ENCODE results near the gene CASZ1.

Gene CASZ1

GRCh38 chr1:10635085-10635896, 161.2 kb downstream of the CASZ1 start:
- no peak for TF ChIP-seq ZNF274 (IDR thresholded peaks at IDR 0.05; ENCODE audit: low read depth, low read length)
- H3K4me3 ChIP-seq (ENCODE audit: low read length): no peak overlapping the region

DNA sequence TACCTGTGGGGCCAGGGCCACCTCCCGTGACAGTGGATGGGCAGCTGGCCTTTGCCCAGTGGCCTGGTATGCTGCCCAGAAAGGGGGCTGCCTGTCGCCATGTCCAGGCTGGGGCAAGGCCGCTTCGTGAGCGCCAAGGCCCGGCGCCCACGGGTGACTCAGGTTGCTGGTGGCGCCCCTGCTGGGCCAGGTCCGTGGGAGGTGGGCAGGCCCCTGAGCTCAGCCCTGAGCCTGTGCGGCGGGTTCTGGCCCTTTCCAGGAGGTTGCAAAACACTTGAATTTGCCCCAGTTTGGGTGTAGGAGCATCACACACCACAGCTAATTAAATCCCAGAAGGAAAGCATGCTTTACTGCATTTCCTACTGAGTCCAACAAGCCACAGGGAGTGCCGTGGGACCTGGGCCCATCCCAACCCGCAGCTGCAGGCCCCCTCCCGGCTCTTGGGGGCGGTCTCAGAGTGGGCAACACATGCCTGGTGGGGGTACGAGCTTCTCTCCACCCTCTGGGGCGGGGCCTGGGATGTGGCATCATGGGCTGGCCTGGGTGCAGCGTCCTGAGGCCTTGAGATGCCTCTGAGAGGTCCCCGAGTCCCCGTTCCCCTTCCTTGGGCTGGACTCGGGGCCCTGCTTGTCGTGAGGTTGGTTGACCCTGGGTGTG, 161.9 kb downstream of the CASZ1 start:
- H3K4me3 ChIP-seq (ENCODE audit: low read length): no peak overlapping the region
- no peak for TF ChIP-seq ZNF274 (IDR thresholded peaks at IDR 0.05; ENCODE audit: low read depth, low read length)

DNA sequence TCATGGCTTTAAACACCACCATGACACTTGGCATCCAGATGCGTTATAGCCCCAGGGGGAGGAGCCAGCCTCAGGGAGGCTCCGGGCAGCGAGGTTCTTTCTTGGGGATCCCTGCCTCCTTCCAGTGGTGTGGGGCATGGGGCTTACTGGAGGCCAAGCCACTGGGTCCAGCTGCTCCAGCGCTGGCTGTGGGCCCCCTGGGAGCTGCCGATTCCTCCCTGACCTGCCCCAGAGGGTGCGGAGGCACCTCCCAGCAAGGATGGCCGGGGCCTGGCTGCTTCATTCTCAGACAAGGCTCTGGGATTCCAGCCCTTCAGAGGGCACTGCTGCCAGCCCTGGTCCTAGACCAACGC, 162.4 kb downstream of the CASZ1 start:
- TF ChIP-seq ZNF274 (IDR thresholded peaks at IDR 0.05; ENCODE audit: low read depth, low read length): no peak
- H3K4me3 ChIP-seq (ENCODE audit: low read length): no peak overlapping the region

DNA sequence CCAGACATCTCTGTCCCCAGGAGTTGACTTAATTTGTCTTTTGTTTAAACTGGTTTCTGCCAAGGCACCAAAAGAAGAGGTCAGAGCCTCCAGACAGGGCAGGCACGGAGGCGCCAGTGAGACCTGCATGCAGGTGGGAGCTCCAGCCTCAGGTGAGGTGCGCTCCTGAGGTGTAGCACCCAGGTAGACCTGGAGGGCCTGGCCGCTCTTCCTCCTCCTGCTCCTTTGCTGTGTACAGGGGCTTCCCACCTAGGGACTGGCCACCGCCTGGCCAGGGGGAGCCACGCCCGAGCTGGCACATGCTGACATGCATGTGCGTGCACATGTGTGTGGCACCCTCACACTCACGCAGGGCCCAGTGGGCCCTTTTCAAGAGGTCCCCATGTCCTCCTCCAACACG, 163.0 kb downstream of the CASZ1 start:
- no peak overlapping the region for H3K4me3 ChIP-seq (ENCODE audit: low read length)
- TF ChIP-seq ZNF274 (IDR thresholded peaks at IDR 0.05; ENCODE audit: low read depth, low read length): no peak

DNA sequence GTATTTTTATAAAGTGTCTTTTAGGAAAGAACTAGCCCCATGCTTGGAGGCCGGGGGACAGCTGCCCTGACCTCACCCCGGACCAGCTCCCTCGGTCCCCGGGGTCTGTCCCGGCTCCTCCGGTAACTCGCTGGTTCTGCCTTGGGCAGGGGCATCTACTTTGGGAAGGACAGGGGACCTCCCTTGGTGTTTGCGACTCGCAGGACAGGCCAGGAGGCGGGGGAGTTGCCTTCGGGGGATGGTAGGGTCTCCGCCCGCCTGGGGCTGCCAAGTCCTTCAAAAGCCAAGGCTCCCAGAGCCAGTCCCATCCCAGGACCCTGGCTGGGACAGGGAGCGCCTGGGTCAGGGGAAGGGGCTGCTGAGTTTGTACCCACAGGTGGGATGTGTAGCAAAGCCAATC, 163.8 kb downstream of the CASZ1 start:
- H3K4me3 ChIP-seq (ENCODE audit: low read length): no peak overlapping the region
- no peak for TF ChIP-seq ZNF274 (IDR thresholded peaks at IDR 0.05; ENCODE audit: low read depth, low read length)

DNA sequence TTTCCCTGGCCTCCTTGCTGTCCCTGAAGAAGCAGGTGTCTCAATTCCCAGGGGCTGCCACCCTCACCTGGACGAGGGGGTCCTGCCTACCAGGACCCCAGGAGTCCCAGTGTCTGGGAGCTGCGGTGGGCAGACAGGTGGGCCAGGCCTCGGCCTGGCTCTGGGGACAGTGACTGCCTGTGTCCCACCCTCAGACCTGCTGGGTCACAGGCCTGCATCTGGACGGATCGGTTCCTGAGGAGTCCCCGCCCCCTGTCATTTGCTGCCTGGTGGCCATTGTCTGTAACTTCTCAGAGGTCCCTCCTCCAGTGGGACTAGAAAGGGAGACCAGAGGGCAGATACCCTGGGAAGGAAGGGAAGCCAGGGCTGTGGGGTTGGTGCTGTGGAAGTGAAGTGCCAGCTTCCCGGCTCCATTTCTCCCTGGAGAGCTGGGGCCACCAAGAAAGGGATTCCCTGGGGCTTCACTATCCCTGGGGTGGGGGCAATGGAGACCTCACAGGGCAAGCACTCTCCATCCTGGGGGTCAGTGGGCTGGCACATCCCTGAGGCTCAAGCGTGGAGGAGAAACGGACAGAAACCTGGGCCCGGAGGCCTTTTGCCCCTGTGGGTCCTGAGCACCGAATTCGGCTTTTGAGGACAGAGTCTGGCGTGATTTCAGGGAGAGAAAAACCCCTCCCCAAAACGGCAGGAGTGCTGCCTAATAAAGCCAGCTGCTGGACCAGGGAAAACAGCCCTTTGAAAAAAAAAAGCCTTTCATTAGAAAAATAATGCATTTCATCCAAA, 164.4 kb downstream of the CASZ1 start:
- TF ChIP-seq ZNF274 (IDR thresholded peaks at IDR 0.05; ENCODE audit: low read depth, low read length): no peak
- H3K4me3 ChIP-seq (ENCODE audit: low read length): no peak overlapping the region

DNA sequence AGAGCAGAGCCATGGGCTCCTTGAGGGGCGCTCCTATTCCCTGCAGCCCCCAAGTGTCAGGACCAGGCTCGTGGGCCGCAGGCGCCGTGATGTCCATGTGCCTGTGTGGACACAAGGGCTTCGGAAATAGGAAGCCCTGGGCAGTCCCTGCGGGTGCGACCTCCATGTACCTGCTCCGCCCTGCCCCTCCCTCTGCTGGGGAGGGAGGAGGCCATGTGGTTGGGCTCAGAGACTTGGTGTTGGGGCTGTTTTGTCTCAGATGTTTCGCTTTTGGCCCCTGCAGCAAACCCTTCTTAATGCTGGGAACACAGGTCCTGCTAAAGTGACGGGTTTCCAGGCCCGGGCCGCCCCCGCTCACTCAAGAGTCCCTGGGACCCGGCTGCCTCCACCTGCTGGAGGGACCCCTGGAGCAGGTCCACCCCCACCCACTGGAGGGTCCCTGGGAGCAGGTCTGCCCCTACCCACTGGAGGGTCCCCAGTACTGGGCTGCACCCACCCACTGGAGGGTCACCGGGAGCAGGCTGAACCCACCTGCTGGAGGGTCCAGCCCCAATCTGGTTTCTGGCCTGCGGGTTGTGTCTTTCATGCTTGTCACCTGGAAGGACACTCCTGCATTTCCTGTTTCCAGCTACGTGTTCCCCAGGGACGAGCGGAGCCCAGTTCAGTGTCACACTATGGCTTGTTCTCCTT, 165.2 kb downstream of the CASZ1 start:
- H3K4me3 ChIP-seq (ENCODE audit: low read length): no peak overlapping the region
- TF ChIP-seq ZNF274 (IDR thresholded peaks at IDR 0.05; ENCODE audit: low read depth, low read length): no peak

DNA sequence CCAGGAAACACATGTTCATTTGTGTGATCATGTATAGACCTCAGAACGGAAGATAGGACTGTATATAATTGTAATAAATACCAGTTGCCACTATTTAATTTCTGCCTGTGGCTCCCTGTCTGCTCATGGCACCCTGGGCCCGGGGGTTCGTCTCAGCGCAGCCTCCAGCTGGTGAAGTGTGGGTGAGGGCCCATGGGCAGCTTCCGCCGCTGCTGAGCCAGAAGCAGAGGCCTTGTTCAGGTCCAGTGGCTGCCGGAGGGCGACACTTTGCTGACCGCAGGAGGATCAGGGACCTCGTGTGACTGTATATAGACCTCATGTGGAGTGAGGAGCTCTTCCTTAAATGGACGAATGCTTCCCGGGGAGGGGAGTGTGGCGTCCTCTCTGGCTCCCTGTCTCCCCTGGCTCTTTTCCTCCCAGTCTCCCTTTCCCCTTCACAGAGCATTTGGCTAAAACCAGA, 165.8 kb downstream of the CASZ1 start:
- no peak for TF ChIP-seq ZNF274 (IDR thresholded peaks at IDR 0.05; ENCODE audit: low read depth, low read length)
- H3K4me3 ChIP-seq (ENCODE audit: low read length): no peak overlapping the region

DNA sequence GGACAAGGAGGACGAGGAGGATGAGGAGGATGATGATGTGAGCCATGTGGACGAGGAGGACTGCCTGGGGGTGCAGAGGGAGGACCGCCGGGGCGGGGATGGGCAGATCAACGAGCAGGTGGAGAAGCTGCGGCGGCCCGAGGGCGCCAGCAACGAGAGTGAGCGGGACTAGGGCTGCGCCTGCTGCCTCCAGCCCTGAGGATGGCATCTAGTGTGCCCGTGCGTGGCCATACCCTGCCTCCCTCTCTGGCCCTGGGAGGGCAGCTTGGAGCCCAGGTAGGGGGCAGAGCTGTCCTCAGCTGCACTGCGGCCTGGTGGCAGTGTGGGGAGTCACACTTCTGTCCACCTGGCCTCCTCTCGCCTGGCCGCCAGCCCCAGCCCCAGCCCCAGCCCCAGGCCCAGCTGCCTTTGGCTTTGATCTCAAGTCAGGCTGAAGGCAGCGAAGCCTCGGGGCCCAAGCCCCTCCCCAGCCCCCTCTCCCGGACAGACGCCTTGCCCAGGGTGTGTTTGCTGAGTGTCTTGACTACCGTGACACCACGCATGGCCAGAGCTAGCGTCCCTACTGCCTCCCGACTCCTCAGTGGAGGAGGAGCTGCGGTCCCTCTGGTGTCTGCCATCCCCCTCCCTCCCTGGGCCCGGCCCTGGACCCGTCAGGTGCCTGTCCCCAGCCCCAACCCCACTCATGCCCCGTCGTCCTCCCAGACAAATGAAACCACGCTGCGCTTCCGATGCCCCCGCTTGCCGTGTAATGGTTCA, 166.5 kb downstream of the CASZ1 start:
- no peak for TF ChIP-seq ZNF274 (IDR thresholded peaks at IDR 0.05; ENCODE audit: low read depth, low read length)
- H3K4me3 ChIP-seq (ENCODE audit: low read length): no peak overlapping the region

GRCh38 chr1:10629091-10629815, 167.2 kb downstream of the CASZ1 start:
- no peak overlapping the region for H3K4me3 ChIP-seq (ENCODE audit: low read length)

GRCh38 chr1:10628685-10629084, 167.8 kb downstream of the CASZ1 start:
- no peak overlapping the region for H3K4me3 ChIP-seq (ENCODE audit: low read length)
- TF ChIP-seq ZNF274 (IDR thresholded peaks at IDR 0.05; ENCODE audit: low read depth, low read length): no peak

More at GRCh38 chr1:10629091-10629815, 167.2 kb downstream of the CASZ1 start:
- no peak for TF ChIP-seq ZNF274 (IDR thresholded peaks at IDR 0.05; ENCODE audit: low read depth, low read length)

- TF ChIP-seq ZNF274 (IDR thresholded peaks at IDR 0.05; ENCODE audit: low read depth, low read length): no peak
- H3K4me3 ChIP-seq (ENCODE audit: low read length): no peak overlapping the region
Measured at GRCh38 chr1:10626791-10627410, 169.5 kb downstream of the CASZ1 start.
